ENCODE results near the gene OR13G1.
A peak's percentile ranks its signal among the peaks of the same experiment; 100 is the strongest.
"Not testable (repeated sequence)": the region's sequence is repeated elsewhere in the genome, so short reads cannot be mapped to it uniquely, and the experiment has no call there.

Gene OR13G1

GRCh38 chr1:247679639-247680038 lies at the start of gene OR13G1:
TSS of gene OR13G1 (minus strand) at chr1:247679739. CDS start at chr1:247673041, 6,698 bp downstream.
- DNase-seq (ENCODE audit: low spot score) = no peak

DNA sequence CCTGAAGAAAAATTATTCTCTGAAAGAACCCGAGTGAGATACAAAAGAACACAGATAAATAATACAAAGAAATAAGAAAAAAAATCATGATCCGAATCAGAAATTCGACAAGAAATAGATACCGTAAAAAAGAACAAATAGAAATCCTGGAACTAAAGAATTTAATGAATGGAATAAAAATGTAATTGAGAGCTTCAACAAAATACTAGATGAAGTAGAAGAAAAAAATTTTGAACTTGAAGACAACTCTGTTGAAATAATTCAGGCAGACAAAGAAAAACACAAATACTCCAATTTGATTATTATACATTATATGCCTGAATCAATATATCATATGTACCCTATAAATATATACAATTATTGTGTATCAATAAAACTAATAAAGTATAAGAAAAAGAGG lies 41.7 kb upstream of the OR13G1 start:
- DNase-seq (ENCODE audit: low spot score) = no peak

DNA sequence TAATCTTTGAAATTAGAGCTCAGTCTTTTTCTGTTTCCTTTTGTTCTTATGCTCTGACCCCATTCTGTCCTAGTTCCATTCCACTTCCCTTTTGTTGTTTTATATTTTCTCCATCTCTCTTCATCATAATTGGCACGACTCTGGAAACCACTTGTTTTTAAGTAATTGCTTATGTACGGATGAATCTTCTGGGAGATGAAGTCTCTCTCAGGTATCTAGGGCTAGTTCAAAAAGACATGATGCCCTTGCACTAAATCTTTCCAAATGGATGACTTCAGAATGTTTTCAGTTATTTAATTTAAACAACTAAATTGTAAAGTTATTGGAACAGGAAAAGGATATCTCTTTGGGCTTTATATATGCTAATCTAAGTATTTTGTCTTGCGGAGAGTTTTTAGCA lies 37.0 kb upstream of the OR13G1 start, which contains the start of gene OR6F1:
TSS of gene OR6F1 (minus strand) at position 101 of the 400 bp plus-strand sequence. CDS start 3,891 bp downstream, outside the sequence.
- no peak for DNase-seq (ENCODE audit: low spot score)

DNA sequence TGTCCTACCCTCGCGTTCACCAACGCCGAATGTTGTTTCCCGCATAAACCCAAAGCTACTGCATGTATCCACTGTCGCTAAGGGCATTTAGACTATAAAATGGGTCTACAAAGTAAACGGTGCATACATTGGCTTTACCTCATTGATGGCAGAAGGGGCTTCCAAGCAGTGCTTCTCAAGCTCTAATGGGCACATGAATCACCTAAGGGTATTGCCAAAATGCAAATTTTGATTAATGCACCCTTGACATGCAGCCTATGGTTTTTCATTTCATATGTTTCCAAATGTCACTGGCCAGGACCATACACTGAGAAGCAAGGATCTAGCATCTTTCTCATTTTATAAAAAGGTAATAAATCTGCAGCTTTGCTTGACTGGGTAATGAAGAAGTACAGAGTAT lies 34.2 kb upstream of the OR13G1 start:
- no peak for DNase-seq (ENCODE audit: low spot score)

- DNase-seq (ENCODE audit: low spot score) = not testable (repeated sequence)
Observed at GRCh38 chr1:247710681-247711080, 31.1 kb upstream of the OR13G1 start.

GRCh38 chr1:247701338-247701737 lies 21.8 kb upstream of the OR13G1 start:
- no peak for DNase-seq (ENCODE audit: low spot score)

- peak; percentile 81 for DNase-seq (ENCODE audit: low spot score)
Observed at GRCh38 chr1:247681288-247681897, 1.9 kb upstream of the OR13G1 start.

DNA sequence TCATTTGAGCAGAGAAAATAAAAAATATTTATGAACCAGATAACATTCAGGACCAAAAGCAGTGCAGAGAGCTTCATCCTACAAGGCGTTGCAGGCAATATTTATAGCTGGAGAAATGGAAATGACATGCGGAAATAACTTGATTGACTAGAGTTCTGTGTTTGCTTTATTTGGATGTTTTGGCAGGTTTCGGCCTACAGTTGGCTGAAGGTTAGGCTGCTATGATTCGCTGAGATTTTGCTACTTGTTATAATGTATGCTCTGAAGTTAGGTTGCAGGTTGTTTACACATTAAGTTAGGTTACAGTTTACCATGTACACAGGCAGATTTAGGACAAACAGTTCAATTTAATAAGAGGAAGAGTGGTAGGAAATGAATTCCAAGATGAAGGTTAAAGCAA lies 632 bp upstream of the OR13G1 start:
- no peak for DNase-seq (ENCODE audit: low spot score)

GRCh38 chr1:247669225-247669624 lies 10.3 kb downstream of the OR13G1 start:
- no peak for DNase-seq (ENCODE audit: low spot score)

DNA sequence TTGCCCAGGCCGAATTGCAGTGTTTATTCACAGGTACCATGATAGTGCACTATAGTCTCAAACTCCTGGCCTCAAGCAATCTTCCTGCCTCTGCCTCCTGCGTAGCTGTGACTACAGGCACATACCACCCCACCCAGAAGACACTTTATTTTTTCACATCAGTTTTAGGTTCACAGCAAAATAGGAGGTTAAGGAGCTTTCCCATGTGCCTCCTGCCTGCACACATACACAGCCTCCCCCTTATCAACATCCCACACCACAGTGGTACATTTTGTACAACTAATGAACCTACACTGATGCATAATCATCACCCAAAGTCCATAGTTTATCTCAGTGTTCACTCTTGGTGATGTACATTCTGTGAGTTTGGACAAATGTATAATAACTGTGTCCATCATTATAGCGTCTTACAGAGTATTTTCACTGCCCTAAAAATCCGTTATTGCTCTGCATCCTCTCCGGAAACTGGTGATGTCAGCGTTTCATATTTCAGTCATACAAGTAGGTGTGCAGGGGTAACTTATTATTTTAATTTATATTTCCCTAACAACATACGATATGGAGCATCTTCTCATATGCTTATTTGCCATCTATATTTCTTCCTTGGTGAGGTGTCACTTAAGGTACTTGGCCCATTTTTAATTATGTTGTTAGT lies 23.2 kb downstream of the OR13G1 start:
- no peak for DNase-seq (ENCODE audit: low spot score)

DNA sequence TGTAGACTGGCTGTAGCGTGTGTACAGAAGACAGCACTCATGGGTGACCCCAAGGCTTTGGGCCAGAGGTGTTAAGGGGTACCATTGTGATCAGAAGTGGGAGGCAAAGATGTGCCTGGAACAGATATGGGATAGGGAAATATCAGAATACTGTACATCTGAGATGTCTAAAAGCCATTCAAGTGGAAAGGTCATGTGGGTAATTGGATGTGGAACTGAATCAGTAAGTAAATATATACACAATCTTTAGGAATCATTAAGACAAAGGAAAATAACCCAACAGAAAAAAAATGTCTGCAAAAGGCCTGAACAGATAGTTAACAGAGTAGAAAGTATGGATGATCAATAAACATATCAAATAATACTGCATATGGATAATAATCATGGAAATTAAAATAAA lies 26.5 kb downstream of the OR13G1 start:
- no peak for DNase-seq (ENCODE audit: low spot score)

DNA sequence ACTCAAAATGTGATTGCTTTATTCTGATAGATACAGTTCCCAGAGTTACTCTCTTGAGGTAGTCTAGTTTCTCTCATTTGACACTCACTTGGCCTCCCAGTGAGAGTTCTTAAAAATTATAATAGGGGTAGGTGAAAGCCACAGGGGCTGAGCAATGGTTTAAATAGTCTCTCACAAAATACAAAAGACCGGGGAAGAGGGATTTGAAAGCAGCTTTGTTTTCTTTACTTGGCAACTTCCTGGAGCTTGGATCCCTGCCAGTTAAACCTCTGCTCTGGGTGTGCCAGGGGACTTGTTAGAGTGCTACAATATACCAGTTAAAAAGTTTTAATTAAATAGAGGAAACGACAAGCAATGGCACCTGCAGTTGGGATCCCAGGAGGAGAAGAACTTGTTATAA lies 31.7 kb downstream of the OR13G1 start:
- peak; percentile 17 for DNase-seq (ENCODE audit: low spot score)

DNA sequence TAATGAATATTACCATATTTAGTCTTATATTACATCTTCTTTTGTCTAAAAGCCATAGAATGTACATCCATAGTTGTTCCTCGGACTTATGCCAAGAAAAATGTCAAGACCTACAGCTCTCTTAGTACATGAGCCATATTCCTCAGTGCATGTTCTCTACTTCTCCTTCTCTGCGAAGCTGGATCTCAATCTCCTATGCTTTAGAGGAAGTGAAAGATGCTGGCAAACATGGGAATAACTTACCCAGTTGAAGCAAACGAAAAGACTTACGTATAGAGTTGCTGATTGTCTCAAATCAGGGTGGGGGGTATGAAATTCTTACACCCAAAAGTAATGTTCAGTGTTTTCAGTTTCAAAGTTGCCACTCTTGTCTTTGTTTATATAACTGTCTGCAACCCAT lies 32.7 kb downstream of the OR13G1 start:
- DNase-seq (ENCODE audit: low spot score) = no peak

DNA sequence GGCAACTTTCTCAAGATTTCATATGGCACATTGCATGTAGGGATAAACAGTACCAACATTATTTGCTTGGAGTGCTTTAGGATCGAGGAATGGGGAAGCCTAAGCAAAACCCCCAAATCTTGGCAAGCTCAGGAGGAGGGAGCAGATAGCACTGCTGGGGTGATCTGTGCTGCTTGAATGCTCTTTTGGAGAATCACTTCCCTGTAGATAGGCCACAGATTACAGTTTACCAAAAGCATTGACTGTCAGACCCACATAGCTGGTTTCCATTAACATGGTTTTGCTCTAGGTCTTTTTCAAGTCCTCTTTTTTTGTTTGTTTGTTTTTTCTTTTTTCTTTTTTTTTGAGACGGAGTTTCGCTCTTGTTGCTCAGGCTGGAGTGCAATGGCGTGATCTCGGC lies 36.8 kb downstream of the OR13G1 start:
- DNase-seq (ENCODE audit: low spot score) = no peak

- peak; percentile 79 for DNase-seq (ENCODE audit: low spot score)
Observed at GRCh38 chr1:247639381-247639981, 40.1 kb downstream of the OR13G1 start.

- no peak for DNase-seq (ENCODE audit: low spot score)
Observed at GRCh38 chr1:247638781-247639180, 40.8 kb downstream of the OR13G1 start.

DNA sequence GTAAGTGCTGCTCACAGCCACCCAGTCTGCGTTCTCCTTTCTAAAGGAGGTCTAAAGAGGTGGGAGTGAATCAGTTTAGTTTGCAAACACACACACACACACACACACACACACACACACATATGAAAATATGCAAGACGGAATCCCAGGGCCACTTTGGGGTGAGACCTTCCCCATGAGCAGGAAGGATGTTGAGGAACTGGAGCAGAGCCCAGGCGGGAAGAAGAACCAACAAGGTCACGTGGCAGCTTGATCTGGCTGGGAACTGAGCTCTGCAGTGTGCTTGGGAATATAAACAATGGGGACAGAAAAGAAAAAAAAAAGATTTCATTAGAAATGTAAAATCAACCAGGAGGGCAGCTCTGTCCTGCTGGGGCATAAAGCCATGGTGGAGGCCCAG lies 41.5 kb downstream of the OR13G1 start:
- no peak for DNase-seq (ENCODE audit: low spot score)

GRCh38 chr1:247627951-247628350 lies 51.6 kb downstream of the OR13G1 start:
- DNase-seq (ENCODE audit: low spot score) = no peak
